Left ventricle myocardium inferior (tissue), 1 donor: ENCODE results near the gene DCLK1. TPM values are rescaled to one million over a fixed set of nuclear protein-coding genes. Genes with fewer than 3 reads are reported as not detected.
A peak's percentile ranks its signal among the peaks of the same experiment; 100 is the strongest.

Source experiments
- DNase-seq: peaks from one replicate; pipeline ENCODE4 v3.0.0-alpha.2; 2020
- H3K27ac ChIP-seq: fragments of 200-600 bp; replicated peaks from 2 replicates; pipeline ENCODE4 v1.8.0; 2021
- H3K27me3 ChIP-seq: fragments of 200-600 bp; 2 replicates; pipeline ENCODE4 v1.8.0; 2021; ENCODE audit warnings: low read depth
- H3K36me3 ChIP-seq: fragments of 200-600 bp; 2 replicates; pipeline ENCODE4 v1.8.0; 2021
- H3K4me1 ChIP-seq: fragments of 200-600 bp; 2 replicates; pipeline ENCODE4 v1.8.0; 2021
- H3K4me3 ChIP-seq: fragments of 200-600 bp; 2 replicates; pipeline ENCODE4 v1.8.0; 2021; ENCODE audit warnings: mild to moderate bottlenecking, moderate library complexity
- H3K9me3 ChIP-seq: fragments of 200-600 bp; replicated peaks from 2 replicates; pipeline ENCODE4 v1.8.0; 2021
- intact Hi-C: fragments of 100-400 bp; cut with micrococcal nuclease; formaldehyde crosslinking; loops from one replicate; pipeline ENCODE4 v1.11.0; 2022
- total RNA-seq: library from RNA; stranded (reverse); fragmentation: NEBNext Ultra II Directional; extraction: Animal tissue kit (Norgen Biotek cat#: 25700); gene quantifications from one replicate; pipeline ENCODE4 v1.2.1, GENCODE V29; 2021
- TF ChIP-seq, protein P1 (sequence below): fragments of 200-600 bp; IDR thresholded peaks from 2 replicates; pipeline ENCODE4 v1.8.0; 2021; ENCODE audit warnings: antibody characterized with exemption, mild to moderate bottlenecking, borderline replicate concordance
- donor health status: DM: no; HTN: yes; CAD: no; lungs with severe emphysema.

DCLK1 gene
- total RNA-seq, 1 donor from 2014 or later: 8.4 TPM

DNA sequence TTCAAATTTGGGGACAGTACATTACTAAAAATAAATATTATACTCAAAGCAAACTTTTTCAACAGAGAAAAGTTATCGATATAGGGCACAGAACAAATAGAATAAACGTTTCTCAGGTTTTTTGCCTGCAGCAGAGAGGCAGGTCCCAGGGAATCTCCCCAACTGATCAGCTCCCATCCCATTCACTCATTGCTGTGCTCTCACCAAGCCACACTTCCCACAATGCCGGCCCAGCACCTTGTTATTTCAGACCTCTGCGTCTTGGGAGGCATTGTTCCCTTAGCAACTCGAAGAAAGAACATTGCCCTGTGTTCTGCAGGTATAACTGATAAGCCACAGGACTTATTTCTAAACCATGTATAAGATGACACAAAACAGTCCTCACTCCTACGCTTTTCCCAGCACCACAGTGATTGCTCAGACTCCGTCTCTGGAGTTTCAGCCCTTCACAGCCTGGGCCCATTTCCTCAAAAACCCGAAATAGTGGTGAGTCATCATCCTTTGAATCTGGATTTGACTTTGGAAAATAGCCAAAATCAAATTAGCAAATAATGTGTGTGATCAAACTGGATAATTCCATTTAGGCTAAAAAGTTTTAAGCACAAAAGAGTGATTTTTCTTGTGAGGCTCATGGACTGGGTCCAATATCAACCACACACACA is 100.4 kb downstream of the DCLK1 start:
- H3K9me3 ChIP-seq: no peaks in the 10 kb centered on the region
- H3K27ac ChIP-seq: peak overlapping the region; percentile 25
- no peak overlapping the region for H3K4me3 ChIP-seq
- DNase-seq: no peak
- TF ChIP-seq, protein P1, sequence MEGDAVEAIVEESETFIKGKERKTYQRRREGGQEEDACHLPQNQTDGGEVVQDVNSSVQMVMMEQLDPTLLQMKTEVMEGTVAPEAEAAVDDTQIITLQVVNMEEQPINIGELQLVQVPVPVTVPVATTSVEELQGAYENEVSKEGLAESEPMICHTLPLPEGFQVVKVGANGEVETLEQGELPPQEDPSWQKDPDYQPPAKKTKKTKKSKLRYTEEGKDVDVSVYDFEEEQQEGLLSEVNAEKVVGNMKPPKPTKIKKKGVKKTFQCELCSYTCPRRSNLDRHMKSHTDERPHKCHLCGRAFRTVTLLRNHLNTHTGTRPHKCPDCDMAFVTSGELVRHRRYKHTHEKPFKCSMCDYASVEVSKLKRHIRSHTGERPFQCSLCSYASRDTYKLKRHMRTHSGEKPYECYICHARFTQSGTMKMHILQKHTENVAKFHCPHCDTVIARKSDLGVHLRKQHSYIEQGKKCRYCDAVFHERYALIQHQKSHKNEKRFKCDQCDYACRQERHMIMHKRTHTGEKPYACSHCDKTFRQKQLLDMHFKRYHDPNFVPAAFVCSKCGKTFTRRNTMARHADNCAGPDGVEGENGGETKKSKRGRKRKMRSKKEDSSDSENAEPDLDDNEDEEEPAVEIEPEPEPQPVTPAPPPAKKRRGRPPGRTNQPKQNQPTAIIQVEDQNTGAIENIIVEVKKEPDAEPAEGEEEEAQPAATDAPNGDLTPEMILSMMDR: no peak
- H3K36me3 ChIP-seq: no peaks in the 10 kb centered on the region
- H3K27me3 ChIP-seq: no peaks in the 10 kb centered on the region
- H3K4me1 ChIP-seq: no peaks in the 10 kb centered on the region
- intact Hi-C loops: no loop called here

DNA sequence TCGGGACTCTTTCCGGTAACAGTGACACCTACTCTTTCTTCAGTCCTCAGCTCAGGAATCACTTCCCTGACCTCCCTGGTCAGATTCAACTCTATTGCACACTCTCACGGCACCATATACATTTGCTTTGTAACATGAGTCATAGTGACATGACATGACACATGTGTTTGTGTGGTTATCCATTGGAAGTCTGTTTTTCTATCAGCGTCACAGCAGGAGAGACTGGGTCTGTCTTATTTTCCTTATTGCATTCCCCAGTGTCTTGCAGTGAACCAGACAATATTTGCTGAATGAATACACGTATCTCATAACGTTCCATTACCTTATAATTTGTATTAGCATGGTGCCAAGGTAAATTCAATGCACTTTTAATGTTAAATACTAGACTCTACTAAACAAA is 102.0 kb downstream of the DCLK1 start:
- no peak overlapping the region for H3K4me3 ChIP-seq
- H3K27ac ChIP-seq: no peak overlapping the region
- intact Hi-C loops: no loop called here
- no peaks in the 10 kb centered on the region for H3K36me3 ChIP-seq
- no peaks in the 10 kb centered on the region for H3K4me1 ChIP-seq
- DNase-seq: no peak
- H3K9me3 ChIP-seq: peaks cover under 1% of the 10 kb centered on the region
- H3K27me3 ChIP-seq: no peaks in the 10 kb centered on the region
- TF ChIP-seq, protein P1: no peak

DNA sequence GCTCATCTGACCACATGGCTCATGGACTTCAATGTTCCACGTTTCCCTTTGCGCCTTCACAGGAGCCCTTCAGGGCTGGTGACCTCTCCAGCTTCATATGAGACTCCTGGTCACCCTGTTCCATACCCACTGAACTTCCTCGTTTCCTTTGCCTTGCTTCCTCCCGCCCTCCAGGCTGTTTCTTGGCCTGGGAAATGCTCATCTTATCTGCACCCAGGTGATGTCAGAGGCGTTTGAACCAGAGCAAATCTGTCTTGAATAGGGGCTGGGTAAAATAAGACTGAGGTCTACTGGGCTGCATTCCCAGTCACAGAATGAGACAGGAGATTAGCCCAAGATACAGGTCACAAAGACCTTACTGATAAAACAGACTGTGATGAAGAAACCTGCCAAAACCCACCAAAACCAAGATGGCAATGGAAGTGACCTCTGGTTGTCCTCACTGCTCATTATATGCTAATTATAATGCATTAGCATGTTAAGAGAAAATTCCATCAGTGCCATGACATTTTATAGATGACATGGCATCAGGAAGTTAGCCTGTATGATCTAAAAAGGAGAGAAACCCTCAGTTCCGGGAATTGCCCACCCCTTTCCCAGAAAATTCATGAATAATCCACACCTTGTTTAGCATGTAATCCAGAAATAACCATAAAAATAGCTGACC is 102.7 kb downstream of the DCLK1 start:
- DNase-seq: no peak
- intact Hi-C loops: no loop called here
- Histone ChIP-seq H3K4me1 (no peaks in the 10 kb centered on the region), H3K27me3 (no peaks in the 10 kb centered on the region), H3K27ac (no peak overlapping the region), H3K9me3 (peaks cover 6% of the 10 kb centered on the region), H3K36me3 (no peaks in the 10 kb centered on the region), H3K4me3 (no peak overlapping the region)
- TF ChIP-seq, protein P1: no peak

DNA sequence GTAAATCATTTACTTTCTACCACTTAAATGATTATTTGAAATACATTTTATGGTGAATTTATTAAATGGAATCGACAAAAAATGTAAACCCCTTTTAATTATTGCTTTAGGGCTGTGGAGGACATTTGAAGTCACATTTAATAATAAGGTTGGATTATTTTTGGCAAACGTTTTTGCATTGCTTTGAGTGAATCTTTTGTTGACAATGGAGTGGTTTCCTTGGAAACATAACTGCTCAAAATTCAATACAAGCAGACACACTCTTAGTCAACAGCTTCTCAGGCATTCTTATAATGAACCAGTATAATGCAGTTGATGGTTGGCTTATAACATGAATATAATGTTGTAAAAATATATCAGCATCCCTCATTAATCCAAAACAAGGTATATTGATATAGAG is 104.7 kb downstream of the DCLK1 start:
- no peak overlapping the region for H3K4me3 ChIP-seq
- H3K27me3 ChIP-seq: no peaks in the 10 kb centered on the region
- peaks cover 24% of the 10 kb centered on the region for H3K9me3 ChIP-seq
- DNase-seq: no peak
- intact Hi-C loops: no loop called here
- H3K36me3 ChIP-seq: no peaks in the 10 kb centered on the region
- TF ChIP-seq, protein P1: no peak
- H3K27ac ChIP-seq: no peak overlapping the region
- H3K4me1 ChIP-seq: no peaks in the 10 kb centered on the region

DNA sequence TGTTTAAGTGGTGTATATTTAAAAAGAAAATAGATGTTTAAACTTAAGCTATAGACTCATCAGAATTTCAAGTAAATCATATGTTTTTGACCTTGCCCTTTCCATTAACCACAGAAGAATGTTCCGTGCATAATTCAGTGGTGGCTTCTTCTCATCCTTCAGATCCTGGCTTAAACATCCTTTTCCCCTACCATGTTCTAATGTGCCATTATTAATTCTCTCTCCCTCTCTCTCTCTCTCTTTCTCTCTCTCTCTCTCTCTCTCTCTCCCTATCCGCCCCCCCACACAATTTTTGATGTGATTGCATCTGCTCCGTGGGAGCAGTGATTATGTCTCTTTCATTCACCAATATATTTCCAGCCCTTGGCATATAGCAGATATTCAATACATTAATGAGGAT is 116.4 kb downstream of the DCLK1 start:
- intact Hi-C loops: no loop called here
- H3K4me1 ChIP-seq: no peaks in the 10 kb centered on the region
- no peaks in the 10 kb centered on the region for H3K36me3 ChIP-seq
- TF ChIP-seq, protein P1: no peak
- H3K27ac ChIP-seq: no peak overlapping the region
- H3K4me3 ChIP-seq: no peak overlapping the region
- peaks cover 5% of the 10 kb centered on the region for H3K9me3 ChIP-seq
- DNase-seq: no peak
- no peaks in the 10 kb centered on the region for H3K27me3 ChIP-seq
